NCI-H460 (cell line): ENCODE data around the gene WASF2. TPM values are rescaled to one million over a fixed set of nuclear protein-coding genes. Genes with fewer than 3 reads are reported as not detected.
A peak's percentile ranks its signal among the peaks of the same experiment; 100 is the strongest.

ENCODE experiments used
- DNase-seq: peaks from one replicate; pipeline ENCODE4 v3.0.0-alpha.2; 2016; ENCODE audit warnings: low read depth; ENCODE audit errors: extremely low read depth
- total RNA-seq: library from RNA; depleted of rRNA; stranded (reverse); fragments of >200 nt; shearing (Covaris generic); gene quantifications from 2 replicates; pipeline ENCODE4 v1.2.3, GENCODE V29; 2014

The WASF2 gene
- total RNA-seq, 1 experiment from 2014 or later, result 17.7 TPM

DNA sequence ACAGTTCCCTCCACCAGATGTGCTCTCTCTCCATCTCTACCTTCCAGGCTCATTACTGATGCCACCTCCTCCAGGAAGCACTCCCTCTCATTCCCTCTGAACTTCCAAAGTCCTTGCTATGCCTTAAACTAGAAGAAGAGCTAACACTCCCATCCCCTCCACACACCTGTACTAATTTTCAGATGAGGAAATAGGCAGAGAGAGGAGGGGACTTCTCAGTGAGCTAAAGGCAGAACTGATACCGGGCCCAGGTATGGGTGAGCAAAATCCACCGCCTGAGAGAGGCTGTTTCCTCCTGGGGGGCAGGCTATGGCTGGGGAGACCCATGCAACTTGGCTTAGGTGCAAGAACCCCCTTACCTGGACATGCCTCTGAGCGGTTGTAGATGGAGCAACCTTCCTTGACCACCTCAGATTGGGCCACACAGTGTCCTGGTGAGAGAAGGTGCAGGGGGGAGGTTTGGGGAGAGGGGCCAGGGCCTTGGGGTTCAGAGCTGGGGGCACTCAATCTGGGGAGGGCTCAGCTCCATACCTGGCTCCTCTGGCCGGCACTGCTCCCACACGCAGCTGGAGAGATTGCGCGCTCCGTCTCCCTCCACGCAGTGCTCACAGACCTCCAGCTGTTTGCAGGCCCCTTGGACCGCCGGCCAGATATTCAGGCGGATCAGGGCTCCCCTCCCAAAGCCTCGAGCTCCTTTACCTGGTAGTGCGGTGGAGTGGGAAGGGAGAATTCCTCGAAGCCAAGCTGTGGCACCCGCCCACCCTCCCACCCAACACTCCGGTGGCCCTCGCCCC is 107.8 kb downstream of the WASF2 start:
- no peak for DNase-seq

DNA sequence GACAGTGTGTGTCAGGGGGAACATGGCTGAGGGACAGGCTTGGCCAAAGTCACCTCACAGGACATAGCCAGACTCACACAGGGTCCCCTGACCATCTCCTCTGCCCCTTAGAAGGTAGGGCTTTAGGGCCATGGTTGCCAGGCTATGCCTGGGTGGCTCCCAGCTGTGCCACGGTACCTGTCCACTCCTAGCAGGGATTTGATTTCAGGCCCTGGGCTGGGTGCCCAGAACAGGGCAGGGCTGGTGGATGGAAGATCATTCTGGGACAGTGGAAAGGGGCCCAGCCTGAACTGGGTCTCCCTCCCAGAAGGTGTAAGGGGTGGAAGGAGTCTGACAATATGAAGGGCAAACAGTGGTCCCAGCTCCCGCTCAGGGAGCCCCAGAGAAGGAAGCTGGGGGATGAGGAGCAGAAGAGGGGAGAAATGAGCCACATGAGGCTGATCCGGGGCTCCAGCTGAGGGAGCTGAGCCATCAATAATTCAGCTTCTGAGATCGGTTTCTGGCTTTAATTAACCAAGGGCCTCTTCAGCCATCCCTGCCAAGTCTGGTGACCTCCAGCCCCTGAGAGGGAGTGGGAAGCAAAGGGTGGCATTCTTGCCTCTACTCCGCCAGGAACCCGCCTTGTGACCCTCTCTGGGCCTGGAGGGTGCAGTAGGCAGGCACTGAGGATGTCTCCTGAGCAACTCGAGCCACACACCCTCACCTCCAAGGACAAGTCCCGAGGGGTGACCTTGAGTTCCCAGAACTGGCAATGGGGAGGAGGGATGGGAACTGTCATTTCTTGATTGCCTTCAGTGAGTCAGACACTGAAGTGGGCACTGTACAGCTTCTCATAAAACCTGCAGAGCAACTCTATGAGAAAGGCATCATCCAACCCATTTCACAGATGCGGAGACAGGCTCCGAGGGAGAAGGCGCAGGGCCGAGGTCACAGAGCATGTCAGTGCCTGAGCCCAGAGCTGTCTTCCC is 108.9 kb downstream of the WASF2 start:
- no peak for DNase-seq

DNA sequence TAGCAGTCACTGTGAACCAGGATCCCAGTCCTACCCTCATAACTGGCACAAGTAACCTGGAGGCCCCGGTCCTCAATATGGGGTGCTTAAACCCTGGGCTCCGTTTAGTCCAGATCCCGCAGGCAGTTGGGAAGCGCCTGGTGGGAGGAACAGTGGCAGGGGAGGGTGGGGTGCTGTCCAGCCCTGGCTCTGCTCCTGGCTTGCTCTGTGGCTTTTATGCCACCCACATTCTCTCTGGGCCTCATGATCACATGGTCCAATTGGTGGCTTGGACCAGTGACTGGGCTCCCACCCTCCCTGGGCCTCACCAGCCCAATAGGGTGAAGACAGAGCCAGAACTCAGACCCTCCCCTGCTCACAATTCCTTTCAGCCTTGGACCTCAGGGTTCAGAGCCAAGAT is 109.7 kb downstream of the WASF2 start:
- DNase-seq, result no peak

DNA sequence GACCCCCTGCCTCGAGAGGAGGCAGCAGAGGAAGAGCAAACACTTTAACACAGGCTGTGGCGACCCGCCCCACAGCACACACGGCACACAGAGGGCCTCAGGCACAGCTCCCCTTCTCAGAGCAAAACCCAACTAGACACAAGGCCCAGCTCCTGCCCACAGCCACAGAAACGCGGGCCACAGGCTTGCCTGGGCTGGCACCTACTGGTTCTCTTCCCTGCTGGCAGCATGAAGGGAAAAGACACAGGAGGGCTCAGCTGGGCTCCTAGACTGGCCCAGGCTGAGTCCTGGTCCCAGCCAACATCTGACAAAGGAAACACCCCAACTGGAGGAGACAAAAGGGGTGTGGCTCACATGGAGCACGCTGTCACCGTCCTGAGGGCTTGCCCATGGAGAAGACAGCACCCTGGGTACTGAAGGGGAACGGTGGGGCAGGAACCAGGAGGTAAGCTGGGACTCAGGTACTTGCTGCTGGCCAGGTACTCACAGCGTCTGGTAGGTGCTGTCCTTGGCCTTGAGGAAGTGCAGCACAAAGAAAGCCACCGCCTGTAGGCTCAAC is 110.3 kb downstream of the WASF2 start:
- no peak for DNase-seq

DNA sequence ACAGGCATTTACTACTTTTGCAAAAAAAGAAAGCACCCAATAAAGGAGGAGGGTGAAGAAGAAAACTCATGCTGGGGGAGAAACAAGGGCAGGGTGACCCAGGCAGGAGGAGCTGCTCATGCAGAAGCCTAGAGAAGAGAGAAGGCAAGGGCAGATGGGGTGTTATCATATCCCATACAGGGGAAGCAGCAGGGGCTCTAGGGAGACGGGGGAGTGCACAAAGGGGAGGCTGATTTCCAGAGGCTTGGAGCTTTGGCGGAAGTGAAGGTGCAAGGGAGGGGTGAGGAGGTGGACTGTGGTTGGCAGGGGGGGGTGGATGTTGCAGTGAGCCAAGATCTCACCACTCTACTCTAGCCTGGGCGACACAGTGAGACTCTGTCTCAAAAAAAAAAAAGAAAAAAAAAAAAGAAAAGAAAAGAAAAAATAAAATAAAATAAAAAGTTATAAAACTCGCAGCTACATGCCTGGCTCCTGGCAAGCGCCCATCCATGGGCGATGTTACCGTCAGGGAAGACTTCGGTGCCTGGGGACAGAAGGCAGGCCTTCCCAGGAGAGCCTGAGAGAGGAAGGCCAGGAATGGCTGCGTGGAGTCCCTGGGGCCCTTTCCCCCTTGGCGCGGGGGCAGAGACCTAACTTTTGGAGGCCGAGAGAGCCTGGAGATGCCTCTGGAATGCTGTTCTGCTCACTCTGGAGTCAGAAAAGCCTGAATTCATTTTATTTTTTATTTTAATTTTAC is 112.0 kb downstream of the WASF2 start:
- no peak for DNase-seq

DNA sequence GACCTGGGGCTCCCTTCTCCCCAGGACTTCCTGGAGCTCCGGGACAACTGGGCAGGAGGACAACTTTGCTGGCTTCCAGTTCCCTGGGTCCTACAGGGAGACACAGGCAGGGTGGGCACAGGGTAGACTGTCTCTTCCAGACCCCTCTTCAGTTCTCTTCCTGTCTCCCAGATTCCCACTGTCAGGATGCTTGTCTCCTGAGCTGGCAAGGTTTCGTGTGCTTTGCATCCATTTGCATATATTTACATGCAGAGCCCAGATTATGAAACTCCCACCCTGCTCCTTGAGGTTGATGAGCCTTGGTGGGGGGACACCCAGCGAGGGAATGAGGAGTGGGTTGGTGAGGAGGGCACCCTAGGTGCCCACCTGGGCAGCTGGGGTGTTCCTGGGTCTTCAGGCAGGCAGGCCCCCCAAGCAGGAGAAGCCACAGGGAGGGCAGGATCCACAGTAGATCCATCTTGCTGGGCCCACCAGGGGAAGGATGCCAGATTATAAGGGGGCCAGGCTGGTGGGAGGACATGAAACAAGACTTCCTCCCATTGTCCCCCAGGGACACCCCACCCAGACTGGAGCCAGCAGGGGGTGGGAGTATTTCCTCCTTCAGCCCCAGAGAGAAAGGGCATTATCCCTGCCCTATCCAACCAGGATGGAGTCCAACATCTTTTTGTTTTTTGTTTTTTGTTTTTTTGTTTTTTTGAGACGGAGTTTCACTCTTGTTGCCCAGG is 115.4 kb downstream of the WASF2 start, which contains the start of gene FCN3:
FCN3 (minus strand) TSS at position 463 of the 725 bp plus-strand sequence; CDS start at position 457, 6 bp downstream.
- no peak for DNase-seq

DNA sequence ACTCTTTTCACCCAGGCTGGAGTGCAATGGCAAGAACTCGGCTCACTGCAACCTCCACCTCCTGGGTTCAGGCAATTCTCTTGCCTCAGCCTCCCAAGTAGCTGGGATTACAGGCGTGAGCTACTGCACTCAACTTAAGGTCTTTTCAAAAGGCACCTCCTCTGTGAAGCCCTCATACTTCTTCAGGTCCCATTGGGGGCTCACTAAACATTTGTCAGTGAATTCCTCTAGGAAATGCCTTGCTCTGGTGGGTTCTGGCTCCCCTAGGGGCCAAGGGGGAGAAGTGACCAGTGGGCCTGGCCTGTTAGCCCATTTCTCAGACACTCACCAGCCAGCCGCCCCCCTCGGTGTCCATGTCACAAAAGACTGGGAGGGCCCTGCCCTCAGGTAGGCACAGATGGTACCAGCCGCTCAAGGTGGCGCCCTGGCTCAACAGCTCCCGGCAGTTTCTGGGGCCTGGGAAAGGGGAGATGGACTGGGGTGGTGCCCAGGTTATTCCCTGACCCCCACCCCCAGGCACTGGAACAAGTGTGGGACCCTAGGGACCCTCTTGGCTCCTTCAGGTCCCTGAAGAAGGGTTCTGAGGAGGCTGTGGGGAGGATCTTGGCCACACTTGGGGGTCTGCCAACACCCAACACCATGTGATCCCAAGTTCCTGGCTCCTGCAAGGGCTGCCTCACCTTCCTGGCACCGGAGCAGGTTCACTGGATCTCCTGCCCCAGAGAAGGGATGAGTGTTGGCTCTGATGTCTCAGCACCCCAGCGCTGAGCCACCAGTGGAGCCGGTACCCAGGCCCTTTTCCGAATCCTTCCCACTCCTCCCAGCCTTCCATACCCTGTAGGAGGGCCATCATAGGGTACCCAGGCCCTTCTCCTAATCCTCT is 116.9 kb downstream of the WASF2 start:
- DNase-seq, result no peak

DNA sequence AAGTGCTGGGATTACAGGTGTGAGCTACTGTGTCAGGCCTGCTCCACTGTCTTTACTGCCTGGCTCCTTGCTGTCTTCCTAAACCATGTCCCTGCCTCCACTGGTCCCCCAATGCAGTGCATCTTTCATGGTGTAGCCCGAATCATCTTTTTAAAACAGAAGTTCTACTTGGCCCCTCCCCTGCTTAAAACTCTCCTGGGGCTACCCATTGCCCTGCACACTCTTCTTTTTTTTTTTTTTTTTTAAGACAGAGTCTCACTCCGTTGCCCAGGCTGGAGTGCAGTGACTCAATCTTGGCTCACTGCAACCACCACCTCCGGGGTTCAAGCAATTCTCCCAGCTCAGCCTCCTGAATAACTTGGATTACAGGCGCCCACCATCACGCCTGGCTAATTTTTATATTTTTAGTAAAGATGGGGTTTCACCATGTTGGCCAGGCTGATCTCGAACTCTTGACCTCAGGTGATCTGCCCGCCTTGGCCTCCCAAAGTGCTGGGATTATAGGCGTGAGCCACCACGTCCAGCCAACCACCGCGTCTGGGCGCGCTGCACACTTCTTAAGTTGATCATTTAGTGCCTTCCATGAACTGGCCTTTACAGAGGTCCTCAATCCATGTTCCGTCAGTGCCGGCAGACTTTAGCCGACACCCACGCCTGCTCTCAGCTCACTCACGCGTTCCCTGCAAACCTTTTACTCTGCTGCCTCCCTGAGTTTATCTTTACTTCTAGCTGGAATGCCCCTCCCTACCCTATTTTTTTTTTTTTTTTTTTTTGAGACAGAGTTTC is 117.8 kb downstream of the WASF2 start:
- DNase-seq, result no peak

DNA sequence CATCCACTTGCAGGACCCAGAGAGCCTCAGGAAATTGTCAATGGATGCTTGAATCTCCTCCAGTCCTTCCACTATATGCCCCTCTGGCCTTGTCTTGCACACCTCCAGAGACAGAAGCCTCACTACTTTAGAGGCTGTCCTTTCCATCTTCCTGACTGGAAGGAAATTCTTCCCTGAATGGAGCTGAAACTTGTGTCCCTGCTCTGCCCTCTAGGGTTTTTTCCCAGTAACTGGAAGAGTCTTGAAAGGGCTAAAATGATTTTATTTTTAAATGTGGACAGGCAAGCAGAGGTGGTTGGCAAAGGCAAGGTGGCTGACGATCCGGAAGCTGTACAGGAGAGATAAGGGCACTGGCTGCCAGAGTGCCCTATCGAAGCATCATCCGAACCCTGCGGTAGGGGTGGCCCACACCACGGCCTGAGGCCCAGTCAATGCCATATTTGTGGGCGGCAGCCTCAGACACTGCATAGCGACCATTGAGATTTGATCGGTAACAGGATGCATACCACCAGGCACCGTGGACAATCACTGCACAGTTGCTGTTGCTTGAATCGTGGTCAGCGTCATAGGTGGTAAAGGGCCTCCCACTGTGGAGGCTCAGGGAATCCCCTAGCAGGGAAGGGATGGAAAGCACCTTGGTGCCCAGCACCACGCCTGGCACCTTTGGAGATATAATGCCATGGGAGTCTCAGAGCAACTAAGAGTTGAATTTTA is 120.9 kb downstream of the WASF2 start:
- DNase-seq, result no peak

DNA sequence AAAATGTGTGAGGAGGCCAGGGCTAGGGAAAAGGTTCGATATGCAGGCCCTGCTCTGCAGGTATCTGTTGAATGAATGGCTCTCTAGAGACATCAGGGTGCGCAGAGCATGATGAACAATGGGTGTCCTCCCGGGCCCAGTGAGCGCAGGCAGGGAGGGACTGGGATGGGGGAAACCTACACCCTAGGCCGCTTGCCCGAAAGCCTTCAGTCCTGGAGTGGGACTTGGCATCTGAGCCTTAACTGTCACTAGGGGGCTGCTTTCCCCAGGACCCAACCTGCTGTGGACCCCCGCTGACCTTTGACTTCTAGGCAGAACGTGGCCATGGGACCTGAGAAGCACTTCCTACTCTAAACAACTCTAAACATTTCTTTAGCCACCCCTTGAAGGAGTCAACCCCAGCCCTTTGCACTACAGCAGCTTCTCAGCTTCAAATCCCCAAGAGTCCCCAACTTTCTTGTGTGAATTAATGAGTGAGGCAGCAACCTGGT is 122.8 kb downstream of the WASF2 start:
- DNase-seq, result no peak

DNA sequence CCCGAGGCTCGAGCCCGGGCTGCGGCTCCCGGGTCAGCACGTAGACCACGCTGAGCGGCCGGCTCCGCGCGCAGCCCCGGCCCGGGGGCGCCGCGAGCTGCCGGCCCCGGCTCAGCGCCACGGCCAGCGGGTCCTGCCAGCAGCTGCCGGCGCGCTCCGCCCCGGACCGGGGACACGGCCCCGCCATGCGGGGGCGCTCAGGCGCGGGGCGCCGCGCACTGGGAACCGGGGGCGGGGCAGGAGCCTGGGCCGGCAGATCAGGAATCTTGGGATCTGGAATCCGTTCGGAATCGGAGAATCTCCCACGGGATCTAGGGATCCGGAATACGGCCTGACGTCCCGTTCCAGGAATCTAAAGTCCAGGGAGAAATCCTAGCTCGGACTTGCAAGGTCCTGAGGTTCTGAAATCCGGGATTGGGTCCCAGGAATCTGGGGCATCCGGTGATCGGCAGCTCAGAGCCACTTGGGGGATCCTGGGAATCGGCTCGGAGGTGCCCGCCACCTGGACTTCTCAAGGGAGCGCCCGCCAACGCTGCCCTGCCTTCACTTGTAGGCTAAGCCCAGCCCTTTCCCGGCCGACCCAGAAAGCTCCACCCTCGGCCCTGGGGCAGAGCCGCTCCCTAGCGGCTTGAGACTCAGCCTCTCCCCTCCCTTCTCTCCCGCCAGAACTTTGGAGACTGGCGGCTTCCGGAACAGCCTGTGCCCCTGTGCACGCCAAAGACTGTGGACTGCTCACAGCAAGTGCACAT is 123.4 kb downstream of the WASF2 start, which contains the start of gene MAP3K6:
MAP3K6 (minus strand) TSS at position 551 of the 749 bp plus-strand sequence; CDS start at position 187, 364 bp downstream.
- DNase-seq, result peak; percentile 45

DNA sequence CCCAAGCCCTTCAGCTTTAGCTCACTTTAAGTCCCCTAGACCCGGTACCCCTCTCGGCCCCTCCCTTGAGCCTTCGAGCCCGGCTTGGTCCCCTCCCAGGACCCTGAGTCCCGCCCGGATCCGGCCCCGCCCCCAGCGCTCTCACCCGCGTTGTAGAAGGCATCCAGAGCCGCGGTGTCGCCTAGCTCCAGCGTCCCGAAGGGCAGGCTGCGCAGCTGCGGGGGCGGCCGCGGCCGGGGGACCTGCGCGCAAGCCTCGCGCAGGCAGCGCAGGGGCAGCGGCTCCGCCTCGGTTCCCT is 123.9 kb downstream of the WASF2 start:
- peak; percentile 59 for DNase-seq

DNA sequence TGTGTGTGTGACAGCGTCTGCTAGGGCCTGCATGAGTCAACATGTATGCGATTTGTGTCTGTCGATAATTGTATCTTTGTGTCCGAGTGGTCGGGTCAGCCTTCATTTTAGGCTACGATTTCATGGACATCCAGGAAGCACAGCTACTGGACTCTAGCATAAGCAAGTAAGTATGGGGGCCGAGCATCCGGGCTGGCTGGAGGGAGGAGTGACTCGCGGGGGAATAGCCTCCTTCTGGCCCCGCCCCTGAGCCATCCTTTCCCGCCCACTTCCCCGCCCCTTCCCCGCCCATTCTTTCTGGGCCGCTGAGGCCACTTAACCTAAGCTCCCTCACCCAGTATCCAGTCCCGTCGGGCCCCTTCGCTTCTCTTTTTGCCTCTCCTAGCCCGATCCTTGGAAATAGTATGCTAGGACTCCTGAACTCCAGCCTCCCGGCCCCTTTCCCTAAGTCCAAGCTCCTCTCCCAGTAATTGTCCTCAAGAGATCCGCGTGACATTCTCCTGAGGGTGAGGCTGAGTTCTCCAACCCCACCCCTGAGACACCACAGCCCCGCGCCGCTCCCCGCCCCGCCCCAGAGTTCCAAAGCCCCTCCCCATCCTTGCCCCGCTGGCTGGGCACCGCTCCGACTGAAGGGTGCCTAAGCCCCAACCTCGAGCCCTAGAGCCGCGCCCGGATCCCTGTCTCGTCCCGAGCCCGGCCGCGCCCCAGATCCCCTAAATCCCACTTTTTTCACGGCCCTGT is 124.4 kb downstream of the WASF2 start:
- DNase-seq, result peak; percentile 81

DNA sequence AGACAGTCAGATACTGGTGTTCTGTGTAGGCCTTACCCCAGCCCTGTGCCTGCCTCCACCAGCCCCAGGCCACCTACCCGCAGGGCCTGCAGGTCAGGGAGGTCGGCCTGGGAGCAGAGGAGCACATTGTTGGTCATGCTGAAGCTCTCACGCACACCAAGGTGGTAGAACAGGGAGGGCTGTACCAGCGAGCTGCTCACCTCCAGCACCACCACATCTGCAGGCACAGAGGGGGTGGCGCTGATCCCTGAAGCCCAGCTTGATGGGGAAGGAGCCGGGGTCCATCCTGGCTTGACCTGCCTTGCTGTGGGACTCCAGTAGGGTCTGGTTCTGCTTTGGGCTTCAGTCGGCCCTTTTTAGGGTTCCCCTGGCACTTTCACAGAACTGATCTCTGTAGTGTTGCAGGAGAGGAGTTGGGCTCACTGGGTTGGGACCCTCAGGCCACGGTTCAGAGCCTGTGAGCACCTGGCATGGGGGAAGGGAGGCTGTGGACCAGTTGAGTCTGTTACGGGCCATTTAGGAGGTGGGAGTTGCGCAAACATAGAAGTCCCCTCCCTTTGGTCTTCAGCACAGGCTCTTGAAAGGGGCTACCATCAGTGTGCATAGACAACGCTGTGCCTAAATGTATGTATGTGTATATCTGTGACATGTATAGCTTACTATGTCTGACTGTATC is 125.1 kb downstream of the WASF2 start:
- DNase-seq, result no peak
